Dermis blood vessel endothelial cell (primary cell): ENCODE results near the gene MAGEA4. TPM values are rescaled to one million over a fixed set of nuclear protein-coding genes. Genes with fewer than 3 reads are reported as not detected.
"Not testable (repeated sequence)": the region's sequence is repeated elsewhere in the genome, so short reads cannot be mapped to it uniquely, and the experiment has no call there.

ENCODE experiments used
- DNase-seq: peaks from one replicate; pipeline ENCODE4 v3.0.0; 2010
- total RNA-seq: library from RNA; depleted of rRNA; stranded (reverse); fragments of >200 nt; gene quantifications from 2 replicates; pipeline ENCODE4 v1.2.3, GENCODE V29; 2014

MAGEA4 gene
- total RNA-seq: not detected in 2 replicates

GRCh38 chrX:151912780-151913179, at the start of gene MAGEA4:
MAGEA4 (plus strand) TSS chrX:151912889; CDS start chrX:151923665, 10,776 bp downstream.
- DNase-seq: no peak

- DNase-seq: peak; percentile 86
These were observed 42.1 kb upstream of the MAGEA4 start for GRCh38 chrX:151870602-151871001.

GRCh38 chrX:151871244-151871643, 41.4 kb upstream of the MAGEA4 start:
- peak; percentile 36 for DNase-seq

GRCh38 chrX:151873096-151873495, 39.6 kb upstream of the MAGEA4 start:
- DNase-seq: peak; percentile 27

GRCh38 chrX:151875270-151876026, 37.2 kb upstream of the MAGEA4 start:
- DNase-seq: no peak

- no peak for DNase-seq
These were observed 34.1 kb upstream of the MAGEA4 start for GRCh38 chrX:151878574-151878973.

- no peak for DNase-seq
These were observed 32.8 kb upstream of the MAGEA4 start for GRCh38 chrX:151879856-151880255.

GRCh38 chrX:151880895-151881294, 31.8 kb upstream of the MAGEA4 start:
- DNase-seq: no peak

- DNase-seq: no peak
These were observed 23.3 kb upstream of the MAGEA4 start for GRCh38 chrX:151889421-151889820.

- DNase-seq: no peak
These were observed 15.8 kb upstream of the MAGEA4 start for GRCh38 chrX:151896734-151897474.

GRCh38 chrX:151899622-151900021, 13.1 kb upstream of the MAGEA4 start:
- peak; percentile 5 for DNase-seq

- DNase-seq: no peak
These were observed 10.9 kb upstream of the MAGEA4 start for GRCh38 chrX:151901826-151902225.

GRCh38 chrX:151902813-151903591, 9.7 kb upstream of the MAGEA4 start:
- peak; percentile 95 for DNase-seq

- DNase-seq: no peak
These were observed 7.7 kb upstream of the MAGEA4 start for GRCh38 chrX:151904989-151905388.

GRCh38 chrX:151912221-151912620, 468 bp upstream of the MAGEA4 start:
- no peak for DNase-seq

- DNase-seq: not testable (repeated sequence)
These were observed 6.0 kb downstream of the MAGEA4 start for GRCh38 chrX:151918736-151919135.

- no peak for DNase-seq
These were observed 6.9 kb downstream of the MAGEA4 start for GRCh38 chrX:151919610-151920009.

- DNase-seq: no peak
These were observed 7.4 kb downstream of the MAGEA4 start for GRCh38 chrX:151920101-151920500.

GRCh38 chrX:151920530-151920929, 7.8 kb downstream of the MAGEA4 start:
- DNase-seq: no peak

- no peak for DNase-seq
These were observed 8.6 kb downstream of the MAGEA4 start for GRCh38 chrX:151921292-151921691.

- DNase-seq: no peak
These were observed 9.2 kb downstream of the MAGEA4 start for GRCh38 chrX:151921866-151922265.

- no peak for DNase-seq
These were observed 10.0 kb downstream of the MAGEA4 start for GRCh38 chrX:151922692-151923091.

GRCh38 chrX:151923648-151924047, 11.0 kb downstream of the MAGEA4 start:
- DNase-seq: no peak
